HL-60 (cell line): ENCODE data around the gene DMAC2.

Source experiments
- GABPA ChIP-seq: IDR thresholded peaks from 2 replicates; pipeline ENCODE4 v1.6.1; 2012; ENCODE audit warnings: low read depth
- TF ChIP-seq, protein P1 (sequence below): IDR thresholded peaks from 2 replicates; pipeline ENCODE4 v1.6.1; 2012; ENCODE audit warnings: low read depth; ENCODE audit not compliant: insufficient replicate concordance
- TF ChIP-seq, protein P2 (sequence below): IDR thresholded peaks from one replicate; pipeline ENCODE4 v1.5.1; 2011; ENCODE audit warnings: low read length, control low read depth, inconsistent platforms; ENCODE audit not compliant: insufficient read depth

DNA sequence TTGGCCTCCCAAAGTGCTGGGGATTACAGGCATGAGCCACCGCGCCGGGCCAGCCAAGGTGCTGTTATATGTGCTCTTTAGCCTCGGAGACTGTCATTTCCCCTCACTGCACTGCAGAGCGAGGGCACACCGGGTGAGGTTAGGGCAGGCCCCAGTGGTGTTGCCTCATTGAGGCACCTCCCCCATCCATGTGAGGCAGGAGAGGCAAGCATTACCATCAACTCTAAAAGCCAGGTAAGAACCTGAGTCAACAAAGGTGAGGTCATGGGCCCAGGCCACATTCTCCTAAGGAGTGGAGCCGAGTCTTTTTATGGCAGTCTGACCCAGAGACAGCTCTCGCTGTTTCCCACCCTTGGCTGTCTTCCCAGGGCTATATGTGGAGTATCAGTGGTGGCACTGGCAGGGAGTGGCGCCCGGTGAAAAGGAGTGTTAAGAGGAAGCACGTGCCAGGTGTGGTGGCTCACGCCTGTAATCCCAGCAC lies 23.5 kb downstream of the DMAC2 start:
- TF ChIP-seq, protein P1, sequence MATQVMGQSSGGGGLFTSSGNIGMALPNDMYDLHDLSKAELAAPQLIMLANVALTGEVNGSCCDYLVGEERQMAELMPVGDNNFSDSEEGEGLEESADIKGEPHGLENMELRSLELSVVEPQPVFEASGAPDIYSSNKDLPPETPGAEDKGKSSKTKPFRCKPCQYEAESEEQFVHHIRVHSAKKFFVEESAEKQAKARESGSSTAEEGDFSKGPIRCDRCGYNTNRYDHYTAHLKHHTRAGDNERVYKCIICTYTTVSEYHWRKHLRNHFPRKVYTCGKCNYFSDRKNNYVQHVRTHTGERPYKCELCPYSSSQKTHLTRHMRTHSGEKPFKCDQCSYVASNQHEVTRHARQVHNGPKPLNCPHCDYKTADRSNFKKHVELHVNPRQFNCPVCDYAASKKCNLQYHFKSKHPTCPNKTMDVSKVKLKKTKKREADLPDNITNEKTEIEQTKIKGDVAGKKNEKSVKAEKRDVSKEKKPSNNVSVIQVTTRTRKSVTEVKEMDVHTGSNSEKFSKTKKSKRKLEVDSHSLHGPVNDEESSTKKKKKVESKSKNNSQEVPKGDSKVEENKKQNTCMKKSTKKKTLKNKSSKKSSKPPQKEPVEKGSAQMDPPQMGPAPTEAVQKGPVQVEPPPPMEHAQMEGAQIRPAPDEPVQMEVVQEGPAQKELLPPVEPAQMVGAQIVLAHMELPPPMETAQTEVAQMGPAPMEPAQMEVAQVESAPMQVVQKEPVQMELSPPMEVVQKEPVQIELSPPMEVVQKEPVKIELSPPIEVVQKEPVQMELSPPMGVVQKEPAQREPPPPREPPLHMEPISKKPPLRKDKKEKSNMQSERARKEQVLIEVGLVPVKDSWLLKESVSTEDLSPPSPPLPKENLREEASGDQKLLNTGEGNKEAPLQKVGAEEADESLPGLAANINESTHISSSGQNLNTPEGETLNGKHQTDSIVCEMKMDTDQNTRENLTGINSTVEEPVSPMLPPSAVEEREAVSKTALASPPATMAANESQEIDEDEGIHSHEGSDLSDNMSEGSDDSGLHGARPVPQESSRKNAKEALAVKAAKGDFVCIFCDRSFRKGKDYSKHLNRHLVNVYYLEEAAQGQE: no peak
- TF ChIP-seq, protein P2, sequence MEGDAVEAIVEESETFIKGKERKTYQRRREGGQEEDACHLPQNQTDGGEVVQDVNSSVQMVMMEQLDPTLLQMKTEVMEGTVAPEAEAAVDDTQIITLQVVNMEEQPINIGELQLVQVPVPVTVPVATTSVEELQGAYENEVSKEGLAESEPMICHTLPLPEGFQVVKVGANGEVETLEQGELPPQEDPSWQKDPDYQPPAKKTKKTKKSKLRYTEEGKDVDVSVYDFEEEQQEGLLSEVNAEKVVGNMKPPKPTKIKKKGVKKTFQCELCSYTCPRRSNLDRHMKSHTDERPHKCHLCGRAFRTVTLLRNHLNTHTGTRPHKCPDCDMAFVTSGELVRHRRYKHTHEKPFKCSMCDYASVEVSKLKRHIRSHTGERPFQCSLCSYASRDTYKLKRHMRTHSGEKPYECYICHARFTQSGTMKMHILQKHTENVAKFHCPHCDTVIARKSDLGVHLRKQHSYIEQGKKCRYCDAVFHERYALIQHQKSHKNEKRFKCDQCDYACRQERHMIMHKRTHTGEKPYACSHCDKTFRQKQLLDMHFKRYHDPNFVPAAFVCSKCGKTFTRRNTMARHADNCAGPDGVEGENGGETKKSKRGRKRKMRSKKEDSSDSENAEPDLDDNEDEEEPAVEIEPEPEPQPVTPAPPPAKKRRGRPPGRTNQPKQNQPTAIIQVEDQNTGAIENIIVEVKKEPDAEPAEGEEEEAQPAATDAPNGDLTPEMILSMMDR: no peak
- no peak for TF ChIP-seq GABPA
